WTC11 (cell line): ENCODE measurements around the gene ZDHHC11. TPM values are rescaled to one million over a fixed set of nuclear protein-coding genes. Genes with fewer than 3 reads are reported as not detected.
"Not testable (repeated sequence)": the region's sequence is repeated elsewhere in the genome, so short reads cannot be mapped to it uniquely, and the experiment has no call there.

Source experiments
- ATAC-seq: fragments of 200-7000 bp; cut with Tn5 transposase; 2 replicates; pipeline ENCODE4 v1.10.0; 2021; ENCODE audit warnings: mild to moderate bottlenecking, moderate library complexity
- CTCF ChIA-PET: fragments of 300-600 bp; sonication (Branson Sonifier 250); formaldehyde crosslinking; loops from one replicate; lab custom pipeline; 2021; ENCODE audit warnings: antibody characterized with exemption; lab: Charles Lee
- POLR2A ChIA-PET: fragments of 350-600 bp; sonication (Branson Sonifier 250); formaldehyde crosslinking; loops from one replicate; lab custom pipeline; 2021; ENCODE audit warnings: antibody characterized with exemption; lab: Charles Lee
- DNase-seq: peaks from one replicate; pipeline ENCODE4 v3.0.0; 2021; ENCODE audit warnings: low spot score
- H3K27ac Mint-ChIP-seq: 2 replicates; pipeline ENCODE4 v1.8.0; 2021; ENCODE audit warnings: mixed read lengths
- H3K27me3 Mint-ChIP-seq: 2 replicates; pipeline ENCODE4 v1.8.0; 2021; ENCODE audit warnings: low read depth, mild to moderate bottlenecking, moderate library complexity, mixed read lengths
- H3K36me3 Mint-ChIP-seq: 2 replicates; pipeline ENCODE4 v1.8.0; 2021; ENCODE audit warnings: mixed read lengths
- H3K4me1 Mint-ChIP-seq: 2 replicates; pipeline ENCODE4 v1.8.0; 2022; ENCODE audit warnings: mixed read lengths
- H3K4me3 Mint-ChIP-seq: 2 replicates; pipeline ENCODE4 v1.8.0; 2021; ENCODE audit warnings: mild to moderate bottlenecking, moderate library complexity, mixed read lengths
- H3K9me3 Mint-ChIP-seq: 2 replicates; pipeline ENCODE4 v1.8.0; 2021; ENCODE audit warnings: mixed read lengths
- AR ChIP-seq: fragments of 250-450 bp; sonication (Bioruptor Pico); IDR thresholded peaks from 2 replicates; pipeline ENCODE4 v1.9.0; 2021; ENCODE audit warnings: mild to moderate bottlenecking
- CREM ChIP-seq: sonication (generic); formaldehyde crosslinking; IDR thresholded peaks from 2 replicates; pipeline ENCODE4 v1.8.1; 2022; ENCODE audit warnings: mild to moderate bottlenecking, missing genetic modification reagents, moderate library complexity
- E2F5 ChIP-seq: sonication (generic); formaldehyde crosslinking; IDR thresholded peaks from 2 replicates; pipeline ENCODE4 v1.8.1; 2022; ENCODE audit warnings: mild to moderate bottlenecking, moderate library complexity, missing genetic modification reagents
- ETV6 ChIP-seq: sonication (generic); formaldehyde crosslinking; IDR thresholded peaks from 2 replicates; pipeline ENCODE4 v1.8.1; 2022; ENCODE audit warnings: mild to moderate bottlenecking, missing genetic modification reagents
- GTF2I ChIP-seq: fragments of 250-450 bp; sonication (Bioruptor Pico); conservative IDR thresholded peaks from 2 replicates; pipeline ENCODE4 v1.4.0; 2021; ENCODE audit warnings: mild to moderate bottlenecking
- HMGA2 ChIP-seq: fragments of 250-450 bp; sonication (Bioruptor Pico); IDR thresholded peaks from 2 replicates; pipeline ENCODE4 v1.4.0; 2021; ENCODE audit warnings: mild to moderate bottlenecking, moderate library complexity
- MXD4 ChIP-seq: fragments of 250-450 bp; sonication (Bioruptor Pico); IDR thresholded peaks from 2 replicates; pipeline ENCODE4 v1.8.0; 2021; ENCODE audit warnings: mild to moderate bottlenecking, moderate library complexity, borderline replicate concordance
- NFE2L1 ChIP-seq: sonication (generic); formaldehyde crosslinking; IDR thresholded peaks from 2 replicates; pipeline ENCODE4 v1.8.1; 2023; ENCODE audit warnings: missing genetic modification reagents
- OVOL2 ChIP-seq: fragments of 250-450 bp; sonication (Bioruptor Pico); IDR thresholded peaks from 2 replicates; pipeline ENCODE4 v1.9.0; 2021; ENCODE audit warnings: mild to moderate bottlenecking, borderline replicate concordance
- PRDM15 ChIP-seq: sonication (generic); formaldehyde crosslinking; IDR thresholded peaks from 2 replicates; pipeline ENCODE4 v1.8.0; 2022; ENCODE audit warnings: missing genetic modification reagents
- SMAD3 ChIP-seq: sonication (generic); formaldehyde crosslinking; IDR thresholded peaks from 2 replicates; pipeline ENCODE4 v1.8.0; 2022; ENCODE audit warnings: missing genetic modification reagents, mild to moderate bottlenecking, borderline replicate concordance
- SMAD4 ChIP-seq: sonication (generic); formaldehyde crosslinking; IDR thresholded peaks from 2 replicates; pipeline ENCODE4 v1.8.0; 2022; ENCODE audit warnings: mild to moderate bottlenecking, missing genetic modification reagents
- TP53 ChIP-seq: sonication (generic); formaldehyde crosslinking; IDR thresholded peaks from 2 replicates; pipeline ENCODE4 v1.8.1; 2023; ENCODE audit warnings: mild to moderate bottlenecking, missing genetic modification reagents
- ZNF281 ChIP-seq: sonication (generic); formaldehyde crosslinking; IDR thresholded peaks from 2 replicates; pipeline ENCODE4 v1.8.0; 2023; ENCODE audit warnings: mild to moderate bottlenecking, missing genetic modification reagents
- ZNF532 ChIP-seq: fragments of 250-450 bp; sonication (Bioruptor Pico); IDR thresholded peaks from 2 replicates; pipeline ENCODE4 v1.9.0; 2021; ENCODE audit warnings: mild to moderate bottlenecking, borderline replicate concordance
- ZSCAN18 ChIP-seq: fragments of 250-450 bp; sonication (Bioruptor Pico); IDR thresholded peaks from 2 replicates; pipeline ENCODE4 v2.1.2; 2022; ENCODE audit warnings: mild to moderate bottlenecking, moderate library complexity
- total RNA-seq: library from RNA; stranded (reverse); gene quantifications from 3 replicates; pipeline ENCODE4 v1.2.3, GENCODE V29; 2021

Gene ZDHHC11
- total RNA-seq, 1 experiment from 2014 or later: 21.4 TPM

GRCh38 chr5:881551-881935 is 30.8 kb upstream of the ZDHHC11 start:
- no peak overlapping the region for H3K4me3 Mint-ChIP-seq
- TF ChIP-seq E2F5 (CRISPR knock-in tag) (no peak), AR (no peak), CREM (CRISPR knock-in tag) (no peak), SMAD3 (CRISPR knock-in tag) (no peak)
- TF ChIP-seq, all 79 proteins: peak for 0
- CTCF ChIA-PET: no interaction called here
- H3K36me3 Mint-ChIP-seq: peaks cover 77% of the 10 kb centered on the region
- H3K27ac Mint-ChIP-seq: no peak overlapping the region
- peaks cover 5% of the 10 kb centered on the region for H3K9me3 Mint-ChIP-seq
- DNase-seq (no peak), ATAC-seq (no peak)
- H3K27me3 Mint-ChIP-seq: no peaks in the 10 kb centered on the region
- H3K4me1 Mint-ChIP-seq: no peaks in the 10 kb centered on the region
- POLR2A ChIA-PET: no interaction called here

GRCh38 chr5:880816-881550 is 30.2 kb upstream of the ZDHHC11 start:
- DNase-seq: no peak
- Mint-ChIP-seq H3K4me3 (no peak overlapping the region), H3K9me3 (peaks cover 5% of the 10 kb centered on the region), H3K27ac (no peak overlapping the region), H3K27me3 (no peaks in the 10 kb centered on the region), H3K36me3 (peaks cover 76% of the 10 kb centered on the region), H3K4me1 (no peaks in the 10 kb centered on the region)
- TF ChIP-seq NFE2L1 (CRISPR knock-in tag) (no peak), ETV6 (CRISPR knock-in tag) (no peak), ZNF281 (CRISPR knock-in tag) (no peak), SMAD4 (no peak), GTF2I (CRISPR knock-in tag) (no peak), ZSCAN18 (CRISPR knock-in tag) (no peak), ZNF532 (no peak), TP53 (CRISPR knock-in tag) (no peak), HMGA2 (no peak), MXD4 (CRISPR knock-in tag) (no peak), OVOL2 (no peak), PRDM15 (CRISPR knock-in tag) (no peak)
- CTCF ChIA-PET: no interaction called here
- no peak for ATAC-seq
- POLR2A ChIA-PET: no interaction called here

- H3K27ac Mint-ChIP-seq, H3K9me3 Mint-ChIP-seq, H3K27me3 Mint-ChIP-seq, DNase-seq, H3K4me1 Mint-ChIP-seq, H3K4me3 Mint-ChIP-seq, ATAC-seq, POLR2A ChIA-PET: not testable (repeated sequence)
- CTCF ChIA-PET: interaction anchor here (1.1 kb wide), 1 partner anchor 111 kb away, joined by 3 read pairs; no protein-coding TSS in a partner anchor
- peaks cover 74% of the 10 kb centered on the region for H3K36me3 Mint-ChIP-seq
Observed at GRCh38 chr5:878677-879076, 27.9 kb upstream of the ZDHHC11 start.
